Gastrocnemius medialis (tissue), 4 donors: ENCODE data around the gene ACSS2. TPM values are rescaled to one million over a fixed set of nuclear protein-coding genes. Genes with fewer than 3 reads are reported as not detected.

Experiments
- ATAC-seq, 2 donors: fragments of 150-250 bp; one replicate each; pipeline ENCODE4 v1.9.1; 2016
- DNase-seq, 2 donors: peaks; one replicate each; pipeline ENCODE4 v3.0.0-alpha.2; 2019
- H3K27ac ChIP-seq, 4 donors: fragments of 200-600 bp; sonication (generic); 1 replicate in 1 of 4; 2 replicates in 3 of 4; pipeline ENCODE4 v1.5.1; 2016 to 2018; ENCODE audit warnings: mild to moderate bottlenecking in 2 of 4, moderate library complexity in 1 of 4
- H3K27me3 ChIP-seq, 3 donors: fragments of 200-600 bp; sonication (generic) in 2 of 3; 1 replicate in 1 of 3; 2 replicates in 2 of 3; pipeline versions ENCODE4 v1.5.1 to v1.6.0; 2016 to 2019; ENCODE audit warnings: mild to moderate bottlenecking in 1 of 3, moderate library complexity in 1 of 3
- H3K36me3 ChIP-seq, 2 donors: fragments of 200-600 bp; sonication (generic) in 1 of 2; one replicate each; pipeline ENCODE4 v1.5.1; 2017 to 2018
- H3K4me1 ChIP-seq, 2 donors: fragments of 200-600 bp; sonication (generic) in 1 of 2; one replicate each; pipeline ENCODE4 v1.5.1; 2016 to 2017; ENCODE audit warnings: mild to moderate bottlenecking in 2 of 2
- H3K4me3 ChIP-seq, 4 donors: fragments of 200-600 bp; sonication (generic) in 3 of 4; 1 replicate in 1 of 4; 2 replicates in 3 of 4; pipeline ENCODE4 v1.5.1; 2016 to 2019; ENCODE audit warnings: mild to moderate bottlenecking in 2 of 4
- H3K9me3 ChIP-seq, 3 donors: fragments of 200-600 bp; sonication (generic) in 2 of 3; 1 replicate in 1 of 3; 2 replicates in 2 of 3; pipeline ENCODE4 v1.5.1; 2016 to 2019
- POLR2A ChIP-seq, 2 donors: fragments of 450-650 bp; IDR thresholded peaks; one replicate each; pipeline ENCODE4 v1.6.1; 2017; ENCODE audit warnings: antibody characterized with exemption in 2 of 2, mild to moderate bottlenecking in 2 of 2, moderate library complexity in 2 of 2
- in situ Hi-C, 4 donors: fragments of 200-750 bp; cut with MboI; loops; one replicate each; pipeline versions ENCODE4 v1.15.0 to v1.8.0; 2017; ENCODE audit warnings: low sequenced_read_pairs in 4 of 4
- intact Hi-C: fragments of 100-400 bp; cut with DNase I; formaldehyde crosslinking; loops from one replicate; pipeline ENCODE4 v1.15.1; 2023; ENCODE audit warnings: low total_unique reads
- total RNA-seq, 4 donors: library from RNA; depleted of rRNA; stranded (reverse); fragments of >200 nt; gene quantifications; one replicate each; pipeline versions ENCODE4 v1.1.0 to v1.2.3, GENCODE V29; 2016
- TF ChIP-seq, protein P1 (sequence below), 5 experiments: fragments of 450-650 bp in 3 of 5; fragments of 200-600 bp in 2 of 5; sonication (generic) in 2 of 5; IDR thresholded peaks in 4 of 5; conservative IDR thresholded peaks in 1 of 5; 1 replicate in 4 of 5; 2 replicates in 1 of 5; pipeline ENCODE4 v1.5.1; 2016 to 2019; ENCODE audit warnings: antibody characterized with exemption in 5 of 5, mild to moderate bottlenecking in 3 of 5, moderate library complexity in 3 of 5

ACSS2 gene
- total RNA-seq, 4 donors from 2014 or later: 70.5 to 94.7 (median 88.1) TPM

DNA sequence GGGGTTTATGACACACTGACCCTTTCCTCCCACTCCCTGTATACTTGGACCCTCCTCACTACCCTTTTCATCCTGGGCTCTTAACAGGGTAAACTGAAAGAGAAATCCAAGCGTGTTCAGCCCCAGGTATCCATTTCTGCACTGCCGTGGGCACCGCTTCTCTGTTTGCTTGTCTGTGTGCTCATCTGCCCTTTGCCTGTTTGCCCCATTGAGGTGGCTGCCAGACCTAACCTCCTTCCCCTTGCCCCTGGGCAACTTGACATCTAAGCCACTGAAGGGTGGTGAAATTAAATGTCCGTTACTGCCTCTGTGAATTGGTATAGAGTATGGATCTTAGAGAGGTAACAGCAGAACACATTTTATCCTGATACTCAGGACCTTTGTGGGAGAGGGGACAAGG, 38.7 kb downstream of the ACSS2 start:
- ATAC-seq (no peak), DNase-seq (no peak)
- Histone ChIP-seq H3K36me3 (peaks cover 0 to 13% of the 10 kb centered on the region in 2 donors), H3K4me3 (no peak overlapping the region), H3K27ac (peak overlapping the region; percentile 29 to 65 (median 54)), H3K4me1 (peaks cover 27 to 33% of the 10 kb centered on the region in 2 donors), H3K9me3 (no peaks in the 10 kb centered on the region), H3K27me3 (no peaks in the 10 kb centered on the region)
- intact Hi-C loops: no loop called here
- TF ChIP-seq, protein P1, sequence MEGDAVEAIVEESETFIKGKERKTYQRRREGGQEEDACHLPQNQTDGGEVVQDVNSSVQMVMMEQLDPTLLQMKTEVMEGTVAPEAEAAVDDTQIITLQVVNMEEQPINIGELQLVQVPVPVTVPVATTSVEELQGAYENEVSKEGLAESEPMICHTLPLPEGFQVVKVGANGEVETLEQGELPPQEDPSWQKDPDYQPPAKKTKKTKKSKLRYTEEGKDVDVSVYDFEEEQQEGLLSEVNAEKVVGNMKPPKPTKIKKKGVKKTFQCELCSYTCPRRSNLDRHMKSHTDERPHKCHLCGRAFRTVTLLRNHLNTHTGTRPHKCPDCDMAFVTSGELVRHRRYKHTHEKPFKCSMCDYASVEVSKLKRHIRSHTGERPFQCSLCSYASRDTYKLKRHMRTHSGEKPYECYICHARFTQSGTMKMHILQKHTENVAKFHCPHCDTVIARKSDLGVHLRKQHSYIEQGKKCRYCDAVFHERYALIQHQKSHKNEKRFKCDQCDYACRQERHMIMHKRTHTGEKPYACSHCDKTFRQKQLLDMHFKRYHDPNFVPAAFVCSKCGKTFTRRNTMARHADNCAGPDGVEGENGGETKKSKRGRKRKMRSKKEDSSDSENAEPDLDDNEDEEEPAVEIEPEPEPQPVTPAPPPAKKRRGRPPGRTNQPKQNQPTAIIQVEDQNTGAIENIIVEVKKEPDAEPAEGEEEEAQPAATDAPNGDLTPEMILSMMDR (IDR thresholded peaks at IDR 0.05 in 4 of 5, conservative IDR thresholded peaks at IDR 0.05 in 1 of 5): no peak
- TF ChIP-seq POLR2A (IDR thresholded peaks at IDR 0.05): no peak
- in situ Hi-C loops: no loop called here

DNA sequence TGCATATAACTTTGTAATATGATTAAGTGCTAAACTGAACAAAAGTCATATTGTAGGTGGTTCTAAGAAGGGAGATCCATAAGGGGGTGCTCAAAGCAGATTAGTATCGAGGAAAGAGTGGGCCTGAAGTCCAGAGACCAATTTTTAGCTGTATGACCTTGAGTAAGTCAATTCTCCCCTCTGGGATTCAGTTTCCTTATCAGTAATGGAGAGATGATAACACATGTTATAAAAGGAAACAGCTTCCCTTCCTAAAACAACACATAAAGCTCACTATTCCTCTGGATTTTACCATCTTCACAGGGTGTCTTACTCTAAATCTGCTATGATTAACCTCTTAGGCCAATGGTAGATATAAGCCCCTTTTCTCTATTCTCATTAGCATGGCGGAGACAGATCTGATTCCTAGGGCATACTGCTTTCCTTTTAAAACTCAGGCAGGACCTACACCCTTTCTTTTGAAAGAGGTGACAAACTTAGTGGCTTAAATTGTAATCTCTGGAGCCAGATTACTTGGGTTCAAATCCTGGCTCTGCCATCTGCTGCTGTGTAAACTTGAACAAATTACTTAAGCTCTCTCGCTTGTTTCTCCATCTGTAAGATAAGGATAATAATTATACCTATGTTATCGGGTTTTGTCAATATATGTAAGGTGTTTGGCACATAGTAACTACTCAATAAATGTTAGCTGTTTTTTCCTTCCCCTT, 39.5 kb downstream of the ACSS2 start:
- TF ChIP-seq, protein P1 (IDR thresholded peaks at IDR 0.05 in 4 of 5, conservative IDR thresholded peaks at IDR 0.05 in 1 of 5): no peak
- no peak for TF ChIP-seq POLR2A (IDR thresholded peaks at IDR 0.05)
- ATAC-seq (no peak), DNase-seq (no peak)
- peaks cover 0 to 19% of the 10 kb centered on the region in 2 donors for H3K36me3 ChIP-seq
- in situ Hi-C loops: no loop called here
- H3K4me1 ChIP-seq: peaks cover 27 to 33% of the 10 kb centered on the region in 2 donors
- intact Hi-C loops: no loop called here
- H3K27me3 ChIP-seq: no peaks in the 10 kb centered on the region
- no peaks in the 10 kb centered on the region for H3K9me3 ChIP-seq
- H3K27ac ChIP-seq: peak overlapping the region; percentile 29 to 65 (median 54)
- H3K4me3 ChIP-seq: no peak overlapping the region

DNA sequence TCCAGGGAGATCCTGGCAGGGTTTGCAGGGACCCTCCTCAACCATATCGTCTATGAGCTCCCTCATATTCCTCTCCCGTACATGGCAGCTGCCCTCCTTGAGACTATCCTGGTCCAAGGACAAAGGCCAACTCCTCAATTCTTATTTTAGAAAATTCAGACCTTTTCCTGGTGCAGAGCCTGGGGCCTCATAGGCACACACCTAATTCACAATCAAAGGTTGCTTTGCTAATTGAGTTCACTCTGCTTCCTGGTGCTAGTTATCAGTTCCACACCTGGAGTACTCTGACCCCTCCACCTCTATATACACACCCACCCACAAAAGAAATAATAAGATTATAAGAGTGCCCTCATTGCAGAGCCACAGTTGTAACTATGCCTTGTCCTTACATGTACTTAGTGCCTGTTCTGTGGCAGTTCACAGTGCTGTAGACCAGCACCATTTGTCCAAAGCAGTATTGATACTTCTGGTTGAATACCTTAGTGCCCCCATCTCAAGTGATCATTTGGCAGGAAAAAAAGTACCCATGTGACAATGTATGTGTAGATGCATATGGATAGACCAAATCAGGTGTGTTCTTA, 40.5 kb downstream of the ACSS2 start:
- Histone ChIP-seq H3K27me3 (no peaks in the 10 kb centered on the region), H3K27ac (peak overlapping the region in 2 of 4 donors; percentile 45 to 64), H3K4me1 (peaks cover 33 to 40% of the 10 kb centered on the region in 2 donors), H3K9me3 (no peaks in the 10 kb centered on the region), H3K36me3 (peaks cover 0 to 25% of the 10 kb centered on the region in 2 donors), H3K4me3 (no peak overlapping the region)
- TF ChIP-seq, protein P1 (IDR thresholded peaks at IDR 0.05 in 4 of 5, conservative IDR thresholded peaks at IDR 0.05 in 1 of 5): no peak
- no peak for TF ChIP-seq POLR2A (IDR thresholded peaks at IDR 0.05)
- in situ Hi-C loops: no loop called here
- ATAC-seq (no peak), DNase-seq (no peak)
- intact Hi-C loops: no loop called here

DNA sequence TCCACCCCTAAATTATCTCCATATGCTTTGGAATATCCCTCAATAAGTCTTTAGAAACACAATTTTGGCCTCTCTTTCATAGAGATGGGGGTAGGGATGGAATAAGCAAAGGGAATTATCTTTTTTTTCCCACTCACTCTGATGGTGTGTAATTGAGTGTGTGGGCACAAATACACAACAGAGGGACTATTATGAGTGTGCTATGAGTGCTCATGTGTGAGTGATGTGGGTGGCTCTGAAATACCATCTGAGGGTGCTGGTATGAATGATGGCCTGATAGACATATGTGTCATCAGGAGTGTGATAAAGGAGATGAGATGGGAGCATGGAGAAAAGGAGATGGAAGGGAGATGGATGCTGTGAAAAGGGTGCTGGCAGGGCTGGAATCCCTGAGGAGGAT, 43.6 kb downstream of the ACSS2 start:
- no peak for DNase-seq
- intact Hi-C loops (no loop called here), in situ Hi-C loops (no loop called here)
- Histone ChIP-seq H3K27me3 (no peaks in the 10 kb centered on the region), H3K9me3 (no peaks in the 10 kb centered on the region), H3K4me1 (peaks cover 51 to 52% of the 10 kb centered on the region in 2 donors), H3K27ac (peak overlapping the region; percentile 79 to 92 (median 89)), H3K36me3 (peaks cover 0 to 33% of the 10 kb centered on the region in 2 donors), H3K4me3 (no peak overlapping the region)
- ATAC-seq: no peak
- TF ChIP-seq POLR2A (IDR thresholded peaks at IDR 0.05): no peak
- TF ChIP-seq, protein P1 (IDR thresholded peaks at IDR 0.05 in 4 of 5, conservative IDR thresholded peaks at IDR 0.05 in 1 of 5): no peak
